ENCODE results near the gene FAF2. TPM values are rescaled to one million over a fixed set of nuclear protein-coding genes. Genes with fewer than 3 reads are reported as not detected.
A peak's percentile ranks its signal among the peaks of the same experiment; 100 is the strongest.

FAF2 gene
- total RNA-seq, 1 donor from 2014 or later, result 35.7 TPM

DNA sequence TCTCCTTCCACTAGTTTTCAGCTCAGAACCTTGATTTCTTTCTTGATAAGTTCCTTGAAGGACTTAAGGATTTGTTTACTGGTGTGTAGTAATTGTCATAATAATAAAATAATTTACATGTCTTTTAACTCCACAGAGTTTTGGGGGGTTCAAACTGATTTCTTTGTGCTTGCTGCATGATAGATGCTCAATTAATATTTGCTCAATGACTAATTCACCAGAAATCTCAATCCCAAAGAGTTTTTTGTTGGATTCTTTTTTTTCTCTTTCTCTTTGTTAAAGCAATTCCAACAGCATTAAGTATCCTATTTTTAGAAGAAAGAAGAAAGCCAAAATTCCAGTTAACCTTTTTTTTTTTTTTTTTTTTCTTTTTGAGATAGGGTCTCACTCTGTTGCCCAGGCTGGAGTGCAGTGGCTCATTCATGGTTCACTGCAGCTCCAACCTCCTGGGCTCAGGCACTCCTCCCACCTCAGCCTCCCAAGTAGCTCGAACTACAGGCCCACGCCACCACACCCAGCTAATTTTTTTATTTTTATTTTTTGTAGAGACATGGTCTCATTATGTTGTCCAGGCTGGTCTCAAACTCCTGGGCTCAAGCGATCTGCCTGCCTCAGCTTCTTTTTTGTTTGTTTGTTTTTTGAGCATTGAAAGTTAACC is 10.8 kb downstream of the FAF2 start:
- DNase-seq (ENCODE audit: low read depth), result no peak
- TF ChIP-seq, protein P1, sequence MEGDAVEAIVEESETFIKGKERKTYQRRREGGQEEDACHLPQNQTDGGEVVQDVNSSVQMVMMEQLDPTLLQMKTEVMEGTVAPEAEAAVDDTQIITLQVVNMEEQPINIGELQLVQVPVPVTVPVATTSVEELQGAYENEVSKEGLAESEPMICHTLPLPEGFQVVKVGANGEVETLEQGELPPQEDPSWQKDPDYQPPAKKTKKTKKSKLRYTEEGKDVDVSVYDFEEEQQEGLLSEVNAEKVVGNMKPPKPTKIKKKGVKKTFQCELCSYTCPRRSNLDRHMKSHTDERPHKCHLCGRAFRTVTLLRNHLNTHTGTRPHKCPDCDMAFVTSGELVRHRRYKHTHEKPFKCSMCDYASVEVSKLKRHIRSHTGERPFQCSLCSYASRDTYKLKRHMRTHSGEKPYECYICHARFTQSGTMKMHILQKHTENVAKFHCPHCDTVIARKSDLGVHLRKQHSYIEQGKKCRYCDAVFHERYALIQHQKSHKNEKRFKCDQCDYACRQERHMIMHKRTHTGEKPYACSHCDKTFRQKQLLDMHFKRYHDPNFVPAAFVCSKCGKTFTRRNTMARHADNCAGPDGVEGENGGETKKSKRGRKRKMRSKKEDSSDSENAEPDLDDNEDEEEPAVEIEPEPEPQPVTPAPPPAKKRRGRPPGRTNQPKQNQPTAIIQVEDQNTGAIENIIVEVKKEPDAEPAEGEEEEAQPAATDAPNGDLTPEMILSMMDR (conservative IDR thresholded peaks at IDR 0.05; ENCODE audit: low read depth, low read length), result no peak
- H3K4me3 ChIP-seq (ENCODE audit: low read depth, low read length), result no peak overlapping the region

DNA sequence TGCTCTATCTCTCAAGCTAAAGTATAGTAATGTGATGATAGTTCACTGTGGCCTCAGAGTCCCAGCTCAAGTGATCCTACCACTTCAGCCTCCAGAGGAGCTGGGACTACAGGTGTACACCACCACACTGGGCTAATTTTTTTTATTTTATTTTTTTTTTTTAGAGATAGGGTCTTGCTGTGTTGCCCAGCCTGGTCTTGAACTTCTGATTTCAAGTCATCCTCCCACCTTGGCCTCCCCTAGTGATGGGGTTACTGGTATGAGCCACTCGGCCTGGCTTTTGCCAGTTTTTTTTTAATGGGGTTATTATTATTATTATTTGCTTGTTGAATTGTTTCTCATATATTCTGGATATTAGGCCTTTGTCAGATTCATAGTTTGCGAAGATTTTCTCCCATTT is 13.2 kb downstream of the FAF2 start:
- no peak overlapping the region for H3K4me3 ChIP-seq (ENCODE audit: low read depth, low read length)
- DNase-seq (ENCODE audit: low read depth), result no peak
- TF ChIP-seq, protein P1 (conservative IDR thresholded peaks at IDR 0.05; ENCODE audit: low read depth, low read length), result no peak

DNA sequence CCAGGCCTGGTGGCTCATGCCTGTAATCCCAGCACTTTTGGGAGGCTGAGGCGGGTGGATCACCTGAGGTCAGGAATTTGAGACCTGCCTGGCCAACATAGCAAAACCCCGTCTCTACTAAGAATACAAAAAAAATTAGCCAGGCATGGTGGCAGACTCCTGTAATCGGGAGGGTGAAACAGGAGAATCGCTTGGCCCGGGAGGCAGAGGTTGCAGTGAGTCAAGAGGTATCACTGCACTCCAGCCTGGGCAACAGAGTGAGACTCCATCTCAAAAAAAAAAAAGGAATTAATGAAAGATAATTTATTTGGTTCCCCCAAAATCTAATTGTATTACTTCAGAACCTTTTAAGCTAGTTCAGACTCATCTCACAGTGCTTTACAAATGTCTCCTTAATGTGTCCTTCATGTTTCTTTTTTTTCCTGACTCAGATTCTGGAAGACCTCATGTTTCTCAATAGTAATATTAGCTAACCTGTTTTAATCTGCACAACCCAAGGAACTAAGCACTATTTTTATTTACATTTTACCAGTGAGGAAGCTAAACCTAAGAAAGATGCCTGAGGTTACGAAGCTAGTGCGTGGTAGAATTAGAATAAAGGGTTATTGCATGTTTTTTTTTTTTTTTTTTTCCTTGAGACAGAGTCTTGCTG is 15.1 kb downstream of the FAF2 start:
- TF ChIP-seq, protein P1 (conservative IDR thresholded peaks at IDR 0.05; ENCODE audit: low read depth, low read length), result no peak
- no peak for DNase-seq (ENCODE audit: low read depth)
- H3K4me3 ChIP-seq (ENCODE audit: low read depth, low read length), result no peak overlapping the region

DNA sequence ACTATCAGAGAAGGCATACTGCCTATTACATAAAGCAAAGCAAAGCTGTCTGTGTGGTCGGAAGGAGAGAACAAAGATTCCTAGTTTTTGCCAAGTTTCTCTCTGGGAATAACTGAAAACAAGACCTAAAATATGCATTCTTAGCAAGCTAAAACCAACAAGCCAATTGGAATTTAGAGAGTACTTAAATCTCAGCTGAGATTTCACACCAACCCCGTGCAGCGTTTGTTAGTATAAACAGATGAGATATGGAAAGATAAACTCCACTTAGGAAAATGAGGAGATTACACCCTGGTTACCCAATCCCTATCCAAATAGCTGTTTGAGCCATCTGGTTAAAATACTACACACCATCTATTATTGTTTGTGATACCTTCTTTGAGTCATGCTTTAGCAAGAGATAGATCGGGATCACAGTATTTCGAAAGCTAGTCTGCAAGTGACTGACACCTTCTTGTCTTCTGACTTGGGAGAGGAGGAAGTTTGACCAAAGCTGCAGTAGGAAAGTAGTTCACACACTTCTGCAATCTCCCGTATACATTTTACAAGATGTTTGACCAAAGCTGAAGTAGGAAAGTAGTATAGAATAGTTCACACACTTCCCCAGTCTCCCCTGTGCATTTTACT is 18.2 kb downstream of the FAF2 start:
- no peak overlapping the region for H3K4me3 ChIP-seq (ENCODE audit: low read depth, low read length)
- DNase-seq (ENCODE audit: low read depth), result peak; percentile 26
- TF ChIP-seq, protein P1 (conservative IDR thresholded peaks at IDR 0.05; ENCODE audit: low read depth, low read length), result no peak

DNA sequence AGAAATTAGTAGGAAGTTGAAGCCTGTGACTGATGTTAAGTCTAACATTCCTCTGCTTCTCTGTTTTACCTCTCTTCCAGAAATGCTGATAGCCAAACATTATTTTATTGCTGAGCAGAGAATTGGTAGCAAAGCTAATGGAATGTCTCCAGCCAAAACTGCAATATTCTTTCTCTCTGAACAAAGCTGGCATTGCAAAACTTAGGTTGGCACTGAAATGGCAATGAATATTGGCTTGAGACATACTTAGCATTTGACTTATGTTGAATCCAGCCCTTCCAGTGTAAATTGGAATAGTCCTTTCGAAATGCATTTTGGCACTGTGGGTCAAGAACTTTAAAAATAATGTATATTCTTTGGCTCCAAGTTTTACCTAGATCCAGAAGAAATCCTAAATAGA is 21.1 kb downstream of the FAF2 start:
- TF ChIP-seq, protein P1 (conservative IDR thresholded peaks at IDR 0.05; ENCODE audit: low read depth, low read length), result no peak
- no peak for DNase-seq (ENCODE audit: low read depth)
- H3K4me3 ChIP-seq (ENCODE audit: low read depth, low read length), result no peak overlapping the region

DNA sequence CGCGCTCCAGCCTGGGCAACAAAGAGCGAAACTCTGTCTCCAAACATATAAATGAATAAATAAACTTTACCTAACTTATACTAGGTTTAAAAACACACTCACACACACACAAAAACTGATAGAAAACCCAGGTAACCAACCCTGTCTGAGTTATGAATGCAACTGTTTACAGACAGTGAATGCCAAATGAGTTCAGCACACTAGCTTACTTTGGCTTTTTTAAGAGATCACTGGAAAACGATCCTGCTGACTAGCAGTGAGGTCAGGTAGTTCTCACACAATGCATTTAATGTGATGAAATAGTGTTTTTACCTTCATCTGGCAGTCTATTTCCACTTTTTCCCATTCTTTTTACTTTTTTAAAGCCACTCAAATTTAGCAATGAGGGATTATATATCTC is 22.4 kb downstream of the FAF2 start:
- no peak overlapping the region for H3K4me3 ChIP-seq (ENCODE audit: low read depth, low read length)
- TF ChIP-seq, protein P1 (conservative IDR thresholded peaks at IDR 0.05; ENCODE audit: low read depth, low read length), result no peak
- DNase-seq (ENCODE audit: low read depth), result no peak

All from epithelial cell of proximal tubule (primary cell).